Measurements from ENCODE around the gene BAIAP2.

The BAIAP2 gene

DNA sequence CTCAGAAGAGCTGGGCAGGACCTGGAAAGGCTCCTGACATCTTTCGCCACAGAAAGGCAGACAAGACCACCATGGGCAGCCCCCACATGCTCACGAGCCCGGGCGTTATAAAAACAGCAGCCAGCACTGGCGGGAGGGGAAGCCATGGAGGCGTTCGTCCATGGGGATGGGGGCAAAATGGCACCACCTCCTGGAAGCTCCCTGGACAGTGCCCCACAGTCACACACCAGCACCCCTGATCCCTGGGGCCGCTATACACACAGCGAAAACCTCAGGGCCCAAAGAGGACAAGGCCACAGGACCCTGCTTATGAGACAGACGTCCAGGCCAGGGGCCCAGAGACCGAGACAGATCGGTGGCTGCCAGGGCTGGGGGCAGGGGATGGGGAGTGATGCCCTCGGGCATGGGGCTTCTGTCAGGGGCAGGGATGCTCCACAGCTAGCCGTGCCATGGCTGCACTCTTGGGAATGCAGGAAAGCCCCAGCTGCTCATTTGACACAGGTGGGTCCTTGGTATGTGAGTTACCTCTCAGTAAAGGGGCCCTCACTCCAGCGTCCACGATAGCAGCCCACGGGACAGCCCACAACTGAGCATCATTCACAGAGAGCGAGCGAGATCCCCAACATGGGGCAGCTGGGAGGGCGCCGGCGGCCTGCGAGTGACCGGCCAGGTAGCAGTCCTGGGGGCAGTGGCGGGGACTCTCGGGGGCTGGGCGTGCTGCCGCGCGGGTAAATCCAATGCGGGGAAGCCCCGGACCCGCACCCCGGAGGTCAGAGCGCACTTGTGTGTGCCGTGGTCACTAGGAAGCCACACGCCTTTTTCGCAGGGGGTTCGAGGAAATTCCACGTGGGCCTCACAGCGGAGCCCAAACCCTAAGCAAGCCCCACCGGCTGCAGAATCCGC lies 124.0 kb downstream of the BAIAP2 start:
- no peak overlapping the region for H3K4me3 ChIP-seq (ENCODE audit: low read length in 2 of 2)

DNA sequence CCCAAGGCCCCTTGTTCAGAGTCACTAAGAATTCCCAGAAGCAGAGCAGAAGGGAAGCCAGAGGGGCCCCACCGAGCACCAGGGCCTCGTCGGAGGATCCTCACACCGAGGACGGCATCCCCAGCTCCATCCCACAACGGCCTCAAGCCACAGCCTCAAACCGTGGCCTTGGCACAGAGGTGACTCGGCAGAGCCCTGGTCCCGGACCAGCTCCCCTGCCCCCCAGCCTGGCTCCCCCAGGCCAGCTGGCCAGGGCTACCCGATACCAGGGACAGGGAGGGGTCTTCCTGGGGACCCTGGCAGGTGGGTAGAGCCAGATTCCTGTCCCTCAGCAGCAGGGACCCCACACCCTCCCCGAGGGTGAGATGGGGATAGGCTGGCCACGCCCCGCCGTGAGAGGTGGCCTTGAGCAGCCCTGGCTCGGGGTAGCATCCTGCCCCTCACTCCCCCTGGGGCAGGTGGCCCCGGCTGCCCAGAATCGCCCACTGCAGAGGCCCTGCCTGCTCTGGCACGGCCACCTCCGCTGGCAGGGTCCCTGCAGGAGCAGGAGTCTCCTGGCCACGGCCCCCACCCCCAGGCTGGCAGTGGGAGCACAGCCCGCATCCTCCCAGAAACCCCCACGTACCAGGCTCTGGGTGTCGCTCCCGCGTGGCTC lies 124.8 kb downstream of the BAIAP2 start:
- no peak overlapping the region for H3K27ac ChIP-seq (ENCODE audit: low read length)
- peaks cover 3% of the 10 kb centered on the region for H3K4me1 ChIP-seq (ENCODE audit: control insufficient read depth, insufficient read depth, low read length)
- no peaks in the 10 kb centered on the region for H3K36me3 ChIP-seq (ENCODE audit: control insufficient read depth in 2 of 2, insufficient read depth in 2 of 2, low read length in 2 of 2)
- H3K9ac ChIP-seq (ENCODE audit: low read length in 2 of 2) = no peak overlapping the region
- H3K9me3 ChIP-seq (ENCODE audit: control insufficient read depth in 2 of 2, low read length in 2 of 2) = no peaks in the 10 kb centered on the region
- no peaks in the 10 kb centered on the region for H3K27me3 ChIP-seq (ENCODE audit: control insufficient read depth in 1 of 2, insufficient read depth in 2 of 2, low read length in 2 of 2)
- no peak overlapping the region for H3K4me3 ChIP-seq (ENCODE audit: low read length in 2 of 2)

More for the DNA sequence above, 124.0 kb downstream of the BAIAP2 start:
- Histone ChIP-seq H3K36me3 (ENCODE audit: control insufficient read depth in 2 of 2, insufficient read depth in 2 of 2, low read length in 2 of 2) (no peaks in the 10 kb centered on the region), H3K27ac (ENCODE audit: low read length) (no peak overlapping the region), H3K27me3 (ENCODE audit: control insufficient read depth in 1 of 2, insufficient read depth in 2 of 2, low read length in 2 of 2) (no peaks in the 10 kb centered on the region), H3K9me3 (ENCODE audit: control insufficient read depth in 2 of 2, low read length in 2 of 2) (no peaks in the 10 kb centered on the region), H3K4me1 (ENCODE audit: control insufficient read depth, insufficient read depth, low read length) (no peaks in the 10 kb centered on the region), H3K9ac (ENCODE audit: low read length in 2 of 2) (no peak overlapping the region)

DNA sequence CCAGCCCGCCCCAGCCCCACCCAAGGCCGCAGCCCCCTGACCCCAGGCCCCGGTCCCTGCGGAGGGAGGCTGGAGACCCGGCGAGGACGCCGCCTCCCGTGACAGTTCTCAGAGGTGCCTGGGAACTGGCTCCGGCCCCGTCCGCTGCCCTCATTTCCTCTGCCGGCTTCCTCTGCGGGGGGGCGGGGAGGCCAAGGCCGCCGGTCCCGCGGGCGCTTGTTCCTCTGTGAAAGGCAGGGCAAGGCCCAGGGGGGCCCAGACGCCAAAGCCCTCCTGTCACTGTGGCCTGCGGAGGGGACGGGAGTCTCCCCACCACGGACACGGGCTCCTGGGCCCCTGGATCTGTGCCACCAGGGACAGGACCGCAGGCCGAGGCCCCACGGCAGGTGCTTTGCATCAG lies 125.4 kb downstream of the BAIAP2 start:
- Histone ChIP-seq H3K27me3 (ENCODE audit: control insufficient read depth in 1 of 2, insufficient read depth in 2 of 2, low read length in 2 of 2) (no peaks in the 10 kb centered on the region), H3K4me3 (ENCODE audit: low read length in 2 of 2) (no peak overlapping the region), H3K27ac (ENCODE audit: low read length) (no peak overlapping the region), H3K9ac (ENCODE audit: low read length in 2 of 2) (no peak overlapping the region), H3K9me3 (ENCODE audit: control insufficient read depth in 2 of 2, low read length in 2 of 2) (no peaks in the 10 kb centered on the region), H3K36me3 (ENCODE audit: control insufficient read depth in 2 of 2, insufficient read depth in 2 of 2, low read length in 2 of 2) (no peaks in the 10 kb centered on the region), H3K4me1 (ENCODE audit: control insufficient read depth, insufficient read depth, low read length) (peaks cover 9% of the 10 kb centered on the region)

DNA sequence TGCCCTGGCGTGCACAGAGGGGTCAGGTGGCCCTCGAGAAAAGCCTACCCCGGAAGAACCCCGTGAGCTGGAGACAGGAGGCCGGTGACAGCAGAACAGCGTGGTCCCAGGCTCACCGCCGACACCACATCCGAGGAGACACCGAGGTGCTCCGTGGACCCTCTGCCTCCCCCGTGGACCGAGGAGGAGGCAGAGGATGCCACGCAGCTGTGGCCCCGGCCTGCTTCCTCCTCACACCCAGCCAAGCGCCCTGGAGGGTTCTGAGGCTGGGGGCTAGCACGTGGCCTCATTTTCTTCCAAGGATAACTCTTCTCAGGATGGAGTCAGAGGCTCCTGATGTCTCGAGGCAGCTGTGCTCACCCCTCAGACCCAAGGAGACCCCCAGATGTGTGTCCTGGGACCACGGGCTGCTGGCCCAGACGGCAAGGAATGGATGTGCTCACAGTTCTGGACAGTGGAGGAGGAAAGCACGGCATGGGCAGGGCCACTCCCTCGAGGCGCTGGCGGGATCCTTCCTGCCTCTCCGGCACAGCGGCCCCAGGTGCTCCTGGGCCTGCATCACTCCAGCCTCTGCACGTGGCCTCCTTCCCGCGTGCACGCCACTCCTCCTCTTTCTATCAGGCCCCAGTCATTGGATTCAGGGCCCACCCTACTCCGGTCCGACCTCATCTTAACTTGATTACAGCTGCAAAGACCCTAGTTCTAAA lies 125.9 kb downstream of the BAIAP2 start:
- Histone ChIP-seq H3K36me3 (ENCODE audit: control insufficient read depth in 2 of 2, insufficient read depth in 2 of 2, low read length in 2 of 2) (no peaks in the 10 kb centered on the region), H3K9me3 (ENCODE audit: control insufficient read depth in 2 of 2, low read length in 2 of 2) (no peaks in the 10 kb centered on the region), H3K27me3 (ENCODE audit: control insufficient read depth in 1 of 2, insufficient read depth in 2 of 2, low read length in 2 of 2) (peaks cover 0 to 3% of the 10 kb centered on the region in 2 donors), H3K27ac (ENCODE audit: low read length) (no peak overlapping the region), H3K9ac (ENCODE audit: low read length in 2 of 2) (no peak overlapping the region), H3K4me3 (ENCODE audit: low read length in 2 of 2) (no peak overlapping the region), H3K4me1 (ENCODE audit: control insufficient read depth, insufficient read depth, low read length) (peaks cover 13% of the 10 kb centered on the region)

DNA sequence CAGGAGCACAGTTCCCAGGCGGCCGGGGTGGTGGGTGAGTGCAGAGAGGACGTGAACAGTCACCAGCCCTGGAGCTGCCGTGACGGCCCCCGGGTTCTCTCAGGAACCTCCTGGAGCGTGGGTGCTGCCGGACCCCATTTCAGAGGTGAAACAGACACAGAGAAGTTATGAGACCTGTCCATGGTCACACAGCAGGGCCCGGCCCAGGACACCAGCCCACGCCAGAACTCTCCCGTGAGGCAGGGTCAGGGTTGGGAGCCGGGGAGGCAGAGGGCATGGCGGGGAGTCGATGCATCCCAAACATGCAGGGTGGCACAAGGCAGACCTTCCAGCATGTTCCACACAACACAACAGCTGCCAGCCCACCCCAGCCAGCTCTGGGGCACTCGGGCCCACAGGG lies 126.6 kb downstream of the BAIAP2 start:
- Histone ChIP-seq H3K4me3 (ENCODE audit: low read length in 2 of 2) (no peak overlapping the region), H3K27me3 (ENCODE audit: control insufficient read depth in 1 of 2, insufficient read depth in 2 of 2, low read length in 2 of 2) (peaks cover 0 to 3% of the 10 kb centered on the region in 2 donors), H3K9me3 (ENCODE audit: control insufficient read depth in 2 of 2, low read length in 2 of 2) (no peaks in the 10 kb centered on the region), H3K4me1 (ENCODE audit: control insufficient read depth, insufficient read depth, low read length) (peaks cover 15% of the 10 kb centered on the region), H3K36me3 (ENCODE audit: control insufficient read depth in 2 of 2, insufficient read depth in 2 of 2, low read length in 2 of 2) (no peaks in the 10 kb centered on the region), H3K27ac (ENCODE audit: low read length) (no peak overlapping the region), H3K9ac (ENCODE audit: low read length in 2 of 2) (no peak overlapping the region)

DNA sequence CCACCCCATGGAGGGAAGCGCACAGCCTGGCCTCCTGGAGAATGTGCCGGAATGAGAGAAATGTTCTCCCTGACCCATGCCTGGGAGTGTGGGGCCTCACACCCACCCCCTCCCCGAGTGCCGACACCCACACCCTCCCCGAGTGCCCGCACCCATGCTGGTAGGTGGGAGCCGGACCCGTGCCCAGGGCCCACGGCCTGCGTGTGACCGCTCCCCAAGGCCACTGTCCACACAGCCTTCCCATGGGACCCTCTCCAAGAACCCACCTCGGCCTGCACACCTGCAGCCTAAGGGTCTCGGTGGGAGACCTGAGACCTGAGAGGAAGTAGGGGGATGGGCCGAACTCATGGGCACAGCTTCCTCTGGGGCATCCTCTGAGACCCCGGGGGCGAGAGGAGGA lies 127.0 kb downstream of the BAIAP2 start:
- no peak overlapping the region for H3K27ac ChIP-seq (ENCODE audit: low read length)
- peaks cover 18% of the 10 kb centered on the region for H3K4me1 ChIP-seq (ENCODE audit: control insufficient read depth, insufficient read depth, low read length)
- no peaks in the 10 kb centered on the region for H3K9me3 ChIP-seq (ENCODE audit: control insufficient read depth in 2 of 2, low read length in 2 of 2)
- no peak overlapping the region for H3K4me3 ChIP-seq (ENCODE audit: low read length in 2 of 2)
- H3K36me3 ChIP-seq (ENCODE audit: control insufficient read depth in 2 of 2, insufficient read depth in 2 of 2, low read length in 2 of 2) = no peaks in the 10 kb centered on the region
- H3K9ac ChIP-seq (ENCODE audit: low read length in 2 of 2) = no peak overlapping the region
- H3K27me3 ChIP-seq (ENCODE audit: control insufficient read depth in 1 of 2, insufficient read depth in 2 of 2, low read length in 2 of 2) = peaks cover 0 to 3% of the 10 kb centered on the region in 2 donors

DNA sequence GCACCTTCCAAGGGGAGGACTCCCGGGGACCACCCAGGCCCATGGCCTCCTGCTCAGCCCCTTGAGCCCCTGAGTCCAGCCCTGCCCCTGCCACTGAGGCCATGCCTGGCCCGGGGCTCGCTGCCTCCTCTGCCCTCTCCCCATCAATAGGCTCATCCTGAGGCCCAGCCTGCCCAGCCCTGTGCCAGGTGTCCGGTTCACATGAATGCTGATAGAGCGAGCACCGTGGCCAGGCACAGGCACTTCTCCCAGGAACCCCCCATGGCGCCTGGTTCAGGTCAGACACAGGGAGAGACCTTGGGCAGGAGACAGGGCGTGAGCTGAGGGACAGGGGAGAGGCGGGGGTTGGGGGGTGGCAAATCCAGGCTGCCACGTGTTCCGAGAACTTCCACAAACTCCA lies 127.5 kb downstream of the BAIAP2 start:
- Histone ChIP-seq H3K9ac (ENCODE audit: low read length in 2 of 2) (no peak overlapping the region), H3K36me3 (ENCODE audit: control insufficient read depth in 2 of 2, insufficient read depth in 2 of 2, low read length in 2 of 2) (no peaks in the 10 kb centered on the region), H3K27ac (ENCODE audit: low read length) (no peak overlapping the region), H3K4me1 (ENCODE audit: control insufficient read depth, insufficient read depth, low read length) (peaks cover 18% of the 10 kb centered on the region), H3K9me3 (ENCODE audit: control insufficient read depth in 2 of 2, low read length in 2 of 2) (no peaks in the 10 kb centered on the region), H3K4me3 (ENCODE audit: low read length in 2 of 2) (no peak overlapping the region), H3K27me3 (ENCODE audit: control insufficient read depth in 1 of 2, insufficient read depth in 2 of 2, low read length in 2 of 2) (peaks cover 0 to 3% of the 10 kb centered on the region in 2 donors)

DNA sequence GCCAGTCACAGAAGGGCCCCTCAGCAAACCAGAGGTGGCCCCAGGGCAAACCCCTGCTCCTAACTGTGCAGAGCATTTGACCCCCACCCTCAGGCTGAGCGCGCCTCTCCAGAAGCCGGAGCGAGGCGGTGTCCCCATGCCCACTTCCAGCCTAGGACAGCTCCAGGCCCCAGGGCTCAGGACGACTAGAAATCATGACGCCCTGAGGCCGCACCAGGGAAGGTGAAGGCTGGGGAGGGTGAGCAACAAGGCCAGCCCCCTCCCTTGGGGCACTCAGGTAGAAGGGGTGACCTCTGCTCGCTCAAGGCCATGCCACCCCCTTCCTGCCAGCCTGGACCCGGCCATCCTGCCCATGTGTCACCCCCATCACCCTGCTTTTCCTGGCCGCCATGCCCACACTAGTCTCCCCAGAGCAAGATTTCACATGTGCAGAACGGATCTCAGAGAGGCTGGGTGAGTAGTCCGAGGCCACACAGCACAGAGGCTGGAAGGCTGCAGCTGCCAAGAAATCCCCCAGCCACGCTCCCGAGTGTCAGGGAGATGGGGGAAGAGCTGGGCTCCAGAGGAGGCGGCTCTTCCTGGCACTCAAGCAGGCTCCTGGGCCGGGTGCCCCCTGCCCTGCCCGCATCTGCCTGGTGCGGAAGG lies 128.2 kb downstream of the BAIAP2 start:
- H3K9ac ChIP-seq (ENCODE audit: low read length in 2 of 2) = no peak overlapping the region
- H3K36me3 ChIP-seq (ENCODE audit: control insufficient read depth in 2 of 2, insufficient read depth in 2 of 2, low read length in 2 of 2) = no peaks in the 10 kb centered on the region
- H3K4me1 ChIP-seq (ENCODE audit: control insufficient read depth, insufficient read depth, low read length) = peaks cover 18% of the 10 kb centered on the region
- H3K27me3 ChIP-seq (ENCODE audit: control insufficient read depth in 1 of 2, insufficient read depth in 2 of 2, low read length in 2 of 2) = peaks cover 0 to 3% of the 10 kb centered on the region in 2 donors
- no peak overlapping the region for H3K4me3 ChIP-seq (ENCODE audit: low read length in 2 of 2)
- no peak overlapping the region for H3K27ac ChIP-seq (ENCODE audit: low read length)
- H3K9me3 ChIP-seq (ENCODE audit: control insufficient read depth in 2 of 2, low read length in 2 of 2) = no peaks in the 10 kb centered on the region

DNA sequence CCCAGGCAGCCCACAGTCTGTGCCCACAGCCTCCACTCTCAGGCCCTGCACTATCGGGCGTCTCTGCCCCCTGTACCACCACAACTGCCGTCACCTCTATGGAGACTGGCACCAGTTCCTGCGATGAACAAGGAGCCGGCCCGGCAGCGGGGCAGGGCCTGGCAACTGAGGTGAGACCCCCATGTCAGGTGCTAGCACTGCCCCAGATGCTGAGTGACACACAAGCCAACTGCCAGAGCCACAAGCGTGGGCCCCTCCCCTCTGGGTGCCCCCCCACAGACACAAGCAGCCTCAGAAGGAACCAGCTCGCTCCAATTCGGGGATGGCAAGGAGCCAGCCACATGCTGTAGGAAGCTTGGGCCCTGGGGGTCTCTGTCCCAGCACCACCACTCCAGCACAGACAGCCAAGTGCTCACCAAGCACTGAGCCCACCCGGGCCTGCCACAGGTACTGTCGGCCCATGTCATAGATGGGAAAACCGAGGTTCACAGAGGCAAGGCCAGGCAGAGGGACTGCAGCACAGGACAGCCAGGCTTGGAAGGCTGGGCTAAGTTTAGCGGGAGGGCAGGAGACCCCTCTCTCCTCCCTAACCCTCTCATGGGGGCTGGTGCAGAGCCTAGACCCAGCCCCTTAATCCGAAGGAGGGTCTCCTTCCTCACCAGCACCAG lies 128.9 kb downstream of the BAIAP2 start:
- Histone ChIP-seq H3K27me3 (ENCODE audit: control insufficient read depth in 1 of 2, insufficient read depth in 2 of 2, low read length in 2 of 2) (peaks cover 0 to 3% of the 10 kb centered on the region in 2 donors), H3K36me3 (ENCODE audit: control insufficient read depth in 2 of 2, insufficient read depth in 2 of 2, low read length in 2 of 2) (no peaks in the 10 kb centered on the region), H3K4me3 (ENCODE audit: low read length in 2 of 2) (no peak overlapping the region), H3K9ac (ENCODE audit: low read length in 2 of 2) (no peak overlapping the region), H3K27ac (ENCODE audit: low read length) (no peak overlapping the region), H3K4me1 (ENCODE audit: control insufficient read depth, insufficient read depth, low read length) (peaks cover 18% of the 10 kb centered on the region), H3K9me3 (ENCODE audit: control insufficient read depth in 2 of 2, low read length in 2 of 2) (no peaks in the 10 kb centered on the region)
